GM12892 (cell line): Measurements from ENCODE around the gene SPOCK2.

Experiments used
- POLR2A ChIP-seq: IDR thresholded peaks from 2 replicates; pipeline ENCODE4 v1.6.1; 2011; ENCODE audit warnings: low read depth, low read length, control low read depth
- POLR2AphosphoS5 ChIP-seq: IDR thresholded peaks from 2 replicates; pipeline ENCODE4 v1.6.1; 2011; ENCODE audit warnings: low read depth, low read length, control low read depth
- TAF1 ChIP-seq: IDR thresholded peaks from 2 replicates; pipeline ENCODE4 v1.6.1; 2011; ENCODE audit warnings: low read depth, mild to moderate bottlenecking, control low read depth, low read length, borderline replicate concordance

- TF ChIP-seq POLR2A (no peak), POLR2AphosphoS5 (no peak), TAF1 (no peak)
Observed at GRCh38 chr10:72092987-72093386, 4.6 kb upstream of the SPOCK2 start.
